Right atrium auricular region (tissue), 2 donors: Measurements from ENCODE around the gene SLC26A11. TPM values are rescaled to one million over a fixed set of nuclear protein-coding genes. Genes with fewer than 3 reads are reported as not detected.

Experiments
- DNase-seq: peaks from one replicate; pipeline ENCODE4 v3.0.0-alpha.2; 2019; ENCODE audit warnings: low spot score
- H3K27ac ChIP-seq, 2 donors: fragments of 200-600 bp; sonication (generic); 1 replicate in 1 of 2; 2 replicates in 1 of 2; pipeline ENCODE4 v1.5.1; 2016 to 2019
- H3K27me3 ChIP-seq, 2 donors: fragments of 200-600 bp; sonication (generic); one replicate each; pipeline versions ENCODE4 v1.5.1 to v1.6.0; 2017 to 2019
- H3K36me3 ChIP-seq: fragments of 200-600 bp; sonication (generic); one replicate; pipeline ENCODE4 v1.5.1; 2016
- H3K4me1 ChIP-seq, 2 donors: fragments of 200-600 bp; sonication (generic); one replicate each; pipeline versions ENCODE4 v1.5.1 to v1.6.0; 2017 to 2019
- H3K4me3 ChIP-seq, 2 donors: fragments of 200-600 bp; sonication (generic); 1 replicate in 1 of 2; 2 replicates in 1 of 2; pipeline ENCODE4 v1.5.1; 2017 to 2019; ENCODE audit warnings: mild to moderate bottlenecking in 1 of 2, moderate library complexity in 1 of 2
- H3K9me3 ChIP-seq, 2 donors: fragments of 200-600 bp; sonication (generic); one replicate each; pipeline ENCODE4 v1.5.1; 2019
- CTCF ChIP-seq, 2 donors: fragments of 200-600 bp; sonication (generic); IDR thresholded peaks; one replicate each; pipeline ENCODE4 v1.5.1; 2019; ENCODE audit warnings: antibody characterized with exemption in 2 of 2
- total RNA-seq, 2 donors: library from RNA; depleted of rRNA; stranded (reverse); fragments of >200 nt; gene quantifications; one replicate each; pipeline ENCODE4 v1.1.0, GENCODE V29; 2016

The SLC26A11 gene
- total RNA-seq, 2 donors from 2014 or later, result 2.2 to 9.0 TPM

GRCh38 chr17:80223838-80224497 lies 3.7 kb downstream of the SLC26A11 start:
- H3K36me3 ChIP-seq, result peaks cover 17% of the 10 kb centered on the region
- no peak for DNase-seq
- no peak overlapping the region for H3K27ac ChIP-seq
- TF ChIP-seq CTCF (IDR thresholded peaks at IDR 0.05), result no peak
- peaks cover 0 to 21% of the 10 kb centered on the region in 2 donors for H3K4me1 ChIP-seq
- H3K9me3 ChIP-seq, result no peaks in the 10 kb centered on the region
- no peak overlapping the region for H3K4me3 ChIP-seq
- H3K27me3 ChIP-seq, result no peaks in the 10 kb centered on the region

- no peaks in the 10 kb centered on the region for H3K27me3 ChIP-seq
- no peak overlapping the region for H3K4me3 ChIP-seq
- DNase-seq, result no peak
- no peak overlapping the region for H3K27ac ChIP-seq
- peaks cover 0 to 15% of the 10 kb centered on the region in 2 donors for H3K4me1 ChIP-seq
- TF ChIP-seq CTCF (IDR thresholded peaks at IDR 0.05), result no peak
- peaks cover 17% of the 10 kb centered on the region for H3K36me3 ChIP-seq
- H3K9me3 ChIP-seq, result no peaks in the 10 kb centered on the region
Observed at GRCh38 chr17:80224683-80225082, 4.5 kb downstream of the SLC26A11 start.

GRCh38 chr17:80225230-80225629 lies 5.0 kb downstream of the SLC26A11 start:
- H3K36me3 ChIP-seq, result peaks cover 17% of the 10 kb centered on the region
- H3K4me3 ChIP-seq, result no peak overlapping the region
- no peak overlapping the region for H3K27ac ChIP-seq
- TF ChIP-seq CTCF (IDR thresholded peaks at IDR 0.05), result no peak
- DNase-seq, result no peak
- no peaks in the 10 kb centered on the region for H3K27me3 ChIP-seq
- H3K4me1 ChIP-seq, result peaks cover 0 to 12% of the 10 kb centered on the region in 2 donors
- no peaks in the 10 kb centered on the region for H3K9me3 ChIP-seq

GRCh38 chr17:80227156-80227555 lies 6.9 kb downstream of the SLC26A11 start:
- no peaks in the 10 kb centered on the region for H3K27me3 ChIP-seq
- no peaks in the 10 kb centered on the region for H3K4me1 ChIP-seq
- no peak overlapping the region for H3K4me3 ChIP-seq
- peaks cover 21% of the 10 kb centered on the region for H3K36me3 ChIP-seq
- H3K9me3 ChIP-seq, result peaks cover under 1 to 9% of the 10 kb centered on the region in 2 donors
- H3K27ac ChIP-seq, result no peak overlapping the region
- DNase-seq, result no peak
- no peak for TF ChIP-seq CTCF (IDR thresholded peaks at IDR 0.05)

GRCh38 chr17:80227666-80228065 lies 7.4 kb downstream of the SLC26A11 start:
- H3K9me3 ChIP-seq, result peaks cover 5 to 14% of the 10 kb centered on the region in 2 donors
- no peak for TF ChIP-seq CTCF (IDR thresholded peaks at IDR 0.05)
- H3K4me3 ChIP-seq, result no peak overlapping the region
- H3K27me3 ChIP-seq, result no peaks in the 10 kb centered on the region
- no peaks in the 10 kb centered on the region for H3K4me1 ChIP-seq
- peaks cover 25% of the 10 kb centered on the region for H3K36me3 ChIP-seq
- H3K27ac ChIP-seq, result no peak overlapping the region
- DNase-seq, result no peak

- H3K4me1 ChIP-seq, result no peaks in the 10 kb centered on the region
- no peak for DNase-seq
- H3K27me3 ChIP-seq, result no peaks in the 10 kb centered on the region
- no peak overlapping the region for H3K4me3 ChIP-seq
- TF ChIP-seq CTCF (IDR thresholded peaks at IDR 0.05), result no peak
- no peak overlapping the region for H3K27ac ChIP-seq
- H3K9me3 ChIP-seq, result peaks cover 8 to 22% of the 10 kb centered on the region in 2 donors
- peaks cover 30% of the 10 kb centered on the region for H3K36me3 ChIP-seq
Observed at GRCh38 chr17:80228477-80228876, 8.2 kb downstream of the SLC26A11 start.
